Tibial nerve (tissue), 4 donors: ENCODE data around the gene NLRP10. TPM values are rescaled to one million over a fixed set of nuclear protein-coding genes. Genes with fewer than 3 reads are reported as not detected.
"Not testable (repeated sequence)": the region's sequence is repeated elsewhere in the genome, so short reads cannot be mapped to it uniquely, and the experiment has no call there.

ENCODE experiments used
- DNase-seq, 2 donors: peaks; one replicate each; pipeline ENCODE4 v3.0.0-alpha.2; 2019; ENCODE audit warnings: low spot score in 2 of 2
- H3K27ac ChIP-seq, 4 donors: fragments of 200-600 bp; sonication (generic) in 3 of 4; one replicate each; pipeline ENCODE4 v1.5.1; 2017 to 2019; ENCODE audit warnings: mild to moderate bottlenecking in 1 of 4
- H3K27me3 ChIP-seq, 2 donors: fragments of 200-600 bp; sonication (generic) in 1 of 2; one replicate each; pipeline versions ENCODE4 v1.5.1 to v1.6.0; 2017 to 2019
- H3K36me3 ChIP-seq, 3 donors: fragments of 200-600 bp; sonication (generic); one replicate each; pipeline ENCODE4 v1.5.1; 2018 to 2019
- H3K4me1 ChIP-seq, 4 donors: fragments of 200-600 bp; sonication (generic) in 3 of 4; one replicate each; pipeline ENCODE4 v1.5.1; 2017 to 2019
- H3K4me3 ChIP-seq, 4 donors: fragments of 200-600 bp; sonication (generic) in 3 of 4; one replicate each; pipeline ENCODE4 v1.5.1; 2017 to 2019; ENCODE audit warnings: mild to moderate bottlenecking in 1 of 4, moderate library complexity in 1 of 4
- H3K9me3 ChIP-seq, 4 donors: fragments of 200-600 bp; sonication (generic) in 3 of 4; one replicate each; pipeline ENCODE4 v1.5.1; 2017 to 2019
- CTCF ChIP-seq, 5 experiments: fragments of 200-600 bp in 3 of 5; fragments of 450-650 bp in 2 of 5; sonication (generic) in 3 of 5; IDR thresholded peaks; one replicate each; pipeline ENCODE4 v1.5.1; 2016 to 2019; ENCODE audit warnings: antibody characterized with exemption in 5 of 5, mild to moderate bottlenecking in 3 of 5, moderate library complexity in 2 of 5
- EP300 ChIP-seq, 2 donors: sonication (generic); formaldehyde crosslinking; IDR thresholded peaks; one replicate each; pipeline ENCODE4 v1.6.1; 2017; ENCODE audit warnings: antibody characterized with exemption in 2 of 2, mild to moderate bottlenecking in 1 of 2
- POLR2A ChIP-seq, 2 donors: fragments of 450-650 bp; IDR thresholded peaks; one replicate each; pipeline ENCODE4 v1.6.1; 2017; ENCODE audit warnings: antibody characterized with exemption in 2 of 2, mild to moderate bottlenecking in 2 of 2, moderate library complexity in 2 of 2
- WGBS, 2 donors: methylation state at CpG; one replicate each; pipeline ENCODE4 v1.1.5; 2018; 5-methylcytosine and 5-hydroxymethylcytosine counted together
- total RNA-seq, 4 donors: library from RNA; depleted of rRNA; stranded (reverse); fragments of >200 nt; gene quantifications; one replicate each; pipeline ENCODE4 v1.1.0, GENCODE V29; 2016

NLRP10 gene
- total RNA-seq, 4 donors from 2014 or later: 0.44 to 0.60 TPM; not detected in 2

- 58 to 74% methylated on average over 1 of the region's 1 CpG for WGBS, 2 donors
- TF ChIP-seq POLR2A (IDR thresholded peaks at IDR 0.05) (no peak), EP300 (IDR thresholded peaks at IDR 0.05) (no peak), CTCF (IDR thresholded peaks at IDR 0.05) (no peak)
These were observed 37.4 kb upstream of the NLRP10 start for GRCh38 chr11:8002676-8003075.

GRCh38 chr11:8000390-8000789 lies 35.1 kb upstream of the NLRP10 start:
- no peak overlapping the region for H3K27ac ChIP-seq
- H3K36me3 ChIP-seq: peaks cover 0 to 48% (median 9%) of the 10 kb centered on the region in 3 donors
- WGBS, 2 donors: 84 to 85% methylated on average over 5 of the region's 5 CpGs
- peaks cover 0 to 7% (median 0%) of the 10 kb centered on the region in 4 donors for H3K4me1 ChIP-seq
- H3K9me3 ChIP-seq: no peaks in the 10 kb centered on the region
- TF ChIP-seq CTCF (IDR thresholded peaks at IDR 0.05) (no peak), POLR2A (IDR thresholded peaks at IDR 0.05) (no peak), EP300 (IDR thresholded peaks at IDR 0.05) (no peak)
- no peak for DNase-seq
- no peak overlapping the region for H3K4me3 ChIP-seq
- H3K27me3 ChIP-seq: no peaks in the 10 kb centered on the region

More at GRCh38 chr11:8002676-8003075, 37.4 kb upstream of the NLRP10 start:
- no peak overlapping the region for H3K27ac ChIP-seq
- H3K4me3 ChIP-seq: no peak overlapping the region
- peaks cover 0 to 6% (median 0%) of the 10 kb centered on the region in 4 donors for H3K4me1 ChIP-seq
- no peaks in the 10 kb centered on the region for H3K9me3 ChIP-seq
- H3K36me3 ChIP-seq: peaks cover 0 to 25% (median 5%) of the 10 kb centered on the region in 3 donors
- H3K27me3 ChIP-seq: no peaks in the 10 kb centered on the region
- DNase-seq: no peak

GRCh38 chr11:7999795-8000194 lies 34.5 kb upstream of the NLRP10 start:
- peaks cover 0 to 7% (median 0%) of the 10 kb centered on the region in 4 donors for H3K4me1 ChIP-seq
- WGBS, 2 donors: 90 to 94% methylated on average over 10 of the region's 10 CpGs
- no peak for DNase-seq
- no peaks in the 10 kb centered on the region for H3K27me3 ChIP-seq
- H3K4me3 ChIP-seq: no peak overlapping the region
- peaks cover 0 to 54% (median 14%) of the 10 kb centered on the region in 3 donors for H3K36me3 ChIP-seq
- no peak for TF ChIP-seq POLR2A (IDR thresholded peaks at IDR 0.05)
- TF ChIP-seq CTCF (IDR thresholded peaks at IDR 0.05): no peak
- TF ChIP-seq EP300 (IDR thresholded peaks at IDR 0.05): no peak
- no peak overlapping the region for H3K27ac ChIP-seq
- H3K9me3 ChIP-seq: no peaks in the 10 kb centered on the region

- TF ChIP-seq POLR2A (IDR thresholded peaks at IDR 0.05) (no peak), EP300 (IDR thresholded peaks at IDR 0.05) (no peak), CTCF (IDR thresholded peaks at IDR 0.05) (no peak)
- peaks cover 0 to 26% (median 0%) of the 10 kb centered on the region in 4 donors for H3K4me1 ChIP-seq
- H3K27ac ChIP-seq: no peak overlapping the region
- no peak for DNase-seq
- peaks cover 2 to 86% (median 31%) of the 10 kb centered on the region in 3 donors for H3K36me3 ChIP-seq
- no peaks in the 10 kb centered on the region for H3K27me3 ChIP-seq
- 85 to 91% methylated on average over 6 of the region's 6 CpGs for WGBS, 2 donors
- H3K4me3 ChIP-seq: no peak overlapping the region
- no peaks in the 10 kb centered on the region for H3K9me3 ChIP-seq
These were observed 29.5 kb upstream of the NLRP10 start for GRCh38 chr11:7994581-7995278.

GRCh38 chr11:7987560-7987883 lies 22.3 kb upstream of the NLRP10 start:
- not testable (repeated sequence) for H3K27me3 ChIP-seq, DNase-seq, H3K9me3 ChIP-seq
- Histone ChIP-seq H3K4me1 (peaks cover 0 to 50% (median 21%) of the 10 kb centered on the region in 4 donors), H3K27ac (peak overlapping the region; percentile 54 to 89 (median 76)), H3K4me3 (peak overlapping the region; percentile 75 to 94 (median 82)), H3K36me3 (peaks cover 0 to 17% (median 0%) of the 10 kb centered on the region in 3 donors)
- 0 to 1% methylated on average over 13 of the region's 13 CpGs for WGBS, 2 donors
